Ascending aorta (tissue), 2 donors: ENCODE data around the gene IMPG2. TPM values are rescaled to one million over a fixed set of nuclear protein-coding genes. Genes with fewer than 3 reads are reported as not detected.

ENCODE experiments used
- DNase-seq, 2 donors: peaks; one replicate each; pipeline ENCODE4 v3.0.0-alpha.2; 2019; ENCODE audit warnings: low spot score in 2 of 2
- H3K27ac ChIP-seq, 2 donors: fragments of 200-600 bp; sonication (generic); one replicate each; pipeline ENCODE4 v1.5.1; 2016 to 2017; ENCODE audit warnings: mild to moderate bottlenecking in 1 of 2
- H3K27me3 ChIP-seq: fragments of 200-600 bp; sonication (generic); one replicate; pipeline ENCODE4 v1.5.1; 2017
- H3K36me3 ChIP-seq, 2 donors: fragments of 200-600 bp; sonication (generic); one replicate each; pipeline ENCODE4 v1.5.1; 2016
- H3K4me1 ChIP-seq, 2 donors: fragments of 200-600 bp; sonication (generic); one replicate each; pipeline ENCODE4 v1.5.1; 2016 to 2017; ENCODE audit warnings: mild to moderate bottlenecking in 1 of 2
- H3K4me3 ChIP-seq, 2 donors: fragments of 200-600 bp; sonication (generic); one replicate each; pipeline ENCODE4 v1.5.1; 2016 to 2017; ENCODE audit warnings: mild to moderate bottlenecking in 1 of 2
- H3K9me3 ChIP-seq, 2 donors: fragments of 200-600 bp; sonication (generic); one replicate each; pipeline ENCODE4 v1.5.1; 2016
- intact Hi-C: fragments of 100-400 bp; cut with DNase I; formaldehyde crosslinking; loops from one replicate; pipeline ENCODE4 v1.15.1; 2023
- total RNA-seq: library from RNA; depleted of rRNA; stranded (reverse); fragments of >200 nt; gene quantifications from one replicate; pipeline ENCODE4 v1.1.0, GENCODE V29; 2016
- TF ChIP-seq, protein P1 (sequence below), 3 experiments: fragments of 200-600 bp in 2 of 3; fragments of 450-650 bp in 1 of 3; sonication (generic) in 2 of 3; IDR thresholded peaks; one replicate each; pipeline ENCODE4 v1.5.1; 2016 to 2019; ENCODE audit warnings: antibody characterized with exemption in 3 of 3, mild to moderate bottlenecking in 1 of 3, moderate library complexity in 1 of 3

The IMPG2 gene
- total RNA-seq, 1 donor from 2014 or later, result 0.11 TPM

DNA sequence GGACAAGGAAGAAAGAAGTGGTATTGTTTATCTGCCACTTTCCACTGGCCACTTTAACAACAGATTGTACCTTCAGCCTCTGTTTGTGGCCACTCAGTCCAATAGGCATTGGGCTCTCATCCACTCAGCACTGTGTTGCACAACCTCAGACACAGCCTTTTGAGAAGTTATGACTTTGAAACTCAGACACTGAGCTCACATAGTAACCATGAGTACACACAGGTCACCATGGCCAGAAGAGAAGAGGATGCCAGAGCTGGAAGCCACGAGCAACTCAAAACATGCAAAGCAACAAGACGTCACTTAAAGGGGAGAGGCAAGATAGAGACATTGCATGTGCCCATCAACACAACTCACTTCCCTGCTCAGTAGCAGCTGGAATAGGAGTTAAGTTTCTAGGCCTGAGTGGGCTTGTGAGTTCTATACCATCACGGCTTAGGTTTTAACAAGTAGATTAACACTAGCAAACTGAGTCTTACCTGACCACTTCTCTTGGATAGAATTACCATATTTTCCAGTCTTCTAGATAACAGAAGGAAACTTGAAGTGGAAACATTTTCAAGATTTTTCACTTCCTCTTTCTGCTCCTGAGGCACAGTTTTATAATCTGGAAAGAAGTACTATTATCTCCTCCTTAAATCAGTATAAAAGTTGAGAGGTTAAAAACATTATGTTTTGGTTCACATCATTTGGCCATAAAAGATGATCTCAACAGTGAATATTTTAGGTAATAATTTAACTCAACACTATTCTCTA is 103.5 kb downstream of the IMPG2 start:
- H3K4me1 ChIP-seq, result peaks cover 0 to 3% of the 10 kb centered on the region in 2 donors
- no peak overlapping the region for H3K4me3 ChIP-seq
- H3K27ac ChIP-seq, result peak overlapping the region; percentile 5 to 43
- intact Hi-C loops, result no loop called here
- TF ChIP-seq, protein P1, sequence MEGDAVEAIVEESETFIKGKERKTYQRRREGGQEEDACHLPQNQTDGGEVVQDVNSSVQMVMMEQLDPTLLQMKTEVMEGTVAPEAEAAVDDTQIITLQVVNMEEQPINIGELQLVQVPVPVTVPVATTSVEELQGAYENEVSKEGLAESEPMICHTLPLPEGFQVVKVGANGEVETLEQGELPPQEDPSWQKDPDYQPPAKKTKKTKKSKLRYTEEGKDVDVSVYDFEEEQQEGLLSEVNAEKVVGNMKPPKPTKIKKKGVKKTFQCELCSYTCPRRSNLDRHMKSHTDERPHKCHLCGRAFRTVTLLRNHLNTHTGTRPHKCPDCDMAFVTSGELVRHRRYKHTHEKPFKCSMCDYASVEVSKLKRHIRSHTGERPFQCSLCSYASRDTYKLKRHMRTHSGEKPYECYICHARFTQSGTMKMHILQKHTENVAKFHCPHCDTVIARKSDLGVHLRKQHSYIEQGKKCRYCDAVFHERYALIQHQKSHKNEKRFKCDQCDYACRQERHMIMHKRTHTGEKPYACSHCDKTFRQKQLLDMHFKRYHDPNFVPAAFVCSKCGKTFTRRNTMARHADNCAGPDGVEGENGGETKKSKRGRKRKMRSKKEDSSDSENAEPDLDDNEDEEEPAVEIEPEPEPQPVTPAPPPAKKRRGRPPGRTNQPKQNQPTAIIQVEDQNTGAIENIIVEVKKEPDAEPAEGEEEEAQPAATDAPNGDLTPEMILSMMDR (IDR thresholded peaks at IDR 0.05), result no peak
- peak; percentile 33 to 85 for DNase-seq
- no peaks in the 10 kb centered on the region for H3K36me3 ChIP-seq
- peaks cover 0 to 5% of the 10 kb centered on the region in 2 donors for H3K9me3 ChIP-seq
- H3K27me3 ChIP-seq, result no peaks in the 10 kb centered on the region

DNA sequence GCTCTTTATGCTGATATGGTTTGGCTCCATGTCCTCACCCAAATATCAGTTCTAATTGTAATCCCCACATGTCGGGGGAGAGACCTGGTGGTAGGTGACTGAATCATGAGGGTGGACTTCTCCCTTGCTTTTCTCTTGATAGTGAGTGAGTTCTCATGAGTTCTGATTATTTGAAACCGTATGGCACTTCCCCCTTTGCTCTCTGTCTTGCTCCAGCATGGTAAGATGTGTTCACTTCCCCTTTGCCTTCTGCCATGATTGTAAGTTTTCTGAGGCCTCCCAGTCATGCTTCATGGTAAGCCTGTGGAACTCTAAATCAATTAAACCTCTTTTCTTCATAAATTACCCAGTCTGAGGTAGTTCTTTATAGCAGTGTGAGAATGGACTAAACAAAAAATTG is 107.6 kb downstream of the IMPG2 start:
- Histone ChIP-seq H3K27me3 (no peaks in the 10 kb centered on the region), H3K4me3 (no peak overlapping the region), H3K4me1 (peaks cover 0 to 3% of the 10 kb centered on the region in 2 donors), H3K9me3 (peaks cover 0 to 5% of the 10 kb centered on the region in 2 donors), H3K27ac (no peak overlapping the region), H3K36me3 (no peaks in the 10 kb centered on the region)
- DNase-seq, result no peak
- TF ChIP-seq, protein P1 (IDR thresholded peaks at IDR 0.05), result no peak
- intact Hi-C loops, result no loop called here

DNA sequence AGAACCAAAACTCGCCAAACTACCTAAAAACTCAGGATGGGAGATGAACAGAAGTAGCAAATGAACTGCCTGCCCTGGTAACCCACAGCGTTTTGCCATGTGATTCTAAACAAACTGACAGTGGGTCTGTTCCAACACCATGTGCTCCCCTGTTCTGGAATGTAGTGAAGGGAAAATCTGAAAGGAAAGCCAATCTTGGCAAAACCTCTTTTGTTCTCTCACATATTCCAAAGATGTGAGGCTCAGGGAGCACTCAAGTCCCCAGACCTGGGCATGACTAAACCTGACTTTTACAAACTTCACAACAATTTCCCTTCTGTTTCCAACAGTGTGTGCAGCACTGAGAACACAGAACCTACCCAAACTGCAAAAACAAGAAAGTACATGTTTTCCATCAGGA is 116.1 kb downstream of the IMPG2 start:
- no peak for DNase-seq
- intact Hi-C loops, result no loop called here
- Histone ChIP-seq H3K4me3 (no peak overlapping the region), H3K4me1 (no peaks in the 10 kb centered on the region), H3K36me3 (no peaks in the 10 kb centered on the region), H3K27ac (peak overlapping the region; percentile 17 to 40), H3K27me3 (no peaks in the 10 kb centered on the region), H3K9me3 (no peaks in the 10 kb centered on the region)
- TF ChIP-seq, protein P1 (IDR thresholded peaks at IDR 0.05), result no peak

DNA sequence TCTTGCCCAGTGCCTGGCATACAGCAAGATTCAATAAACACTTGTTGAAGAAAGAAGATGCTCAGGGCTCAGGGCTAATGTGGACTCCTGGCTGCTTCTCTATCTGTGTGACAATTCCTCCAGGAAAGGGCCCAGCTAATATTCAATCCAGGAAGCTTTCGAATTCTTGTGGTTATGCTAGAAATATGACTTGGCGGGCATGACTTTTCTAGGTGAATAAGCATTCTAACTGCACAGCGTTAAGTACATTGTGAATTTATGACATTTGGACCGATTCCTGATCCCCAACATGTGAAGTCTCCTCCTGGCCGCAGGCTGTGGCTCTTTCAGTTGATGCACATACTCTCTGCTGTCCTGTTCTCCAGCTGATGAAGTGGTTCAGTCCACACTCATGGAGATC is 117.0 kb downstream of the IMPG2 start:
- H3K27ac ChIP-seq, result no peak overlapping the region
- TF ChIP-seq, protein P1 (IDR thresholded peaks at IDR 0.05), result no peak
- H3K36me3 ChIP-seq, result no peaks in the 10 kb centered on the region
- no peaks in the 10 kb centered on the region for H3K27me3 ChIP-seq
- intact Hi-C loops, result no loop called here
- no peaks in the 10 kb centered on the region for H3K4me1 ChIP-seq
- H3K4me3 ChIP-seq, result no peak overlapping the region
- DNase-seq, result no peak
- no peaks in the 10 kb centered on the region for H3K9me3 ChIP-seq

DNA sequence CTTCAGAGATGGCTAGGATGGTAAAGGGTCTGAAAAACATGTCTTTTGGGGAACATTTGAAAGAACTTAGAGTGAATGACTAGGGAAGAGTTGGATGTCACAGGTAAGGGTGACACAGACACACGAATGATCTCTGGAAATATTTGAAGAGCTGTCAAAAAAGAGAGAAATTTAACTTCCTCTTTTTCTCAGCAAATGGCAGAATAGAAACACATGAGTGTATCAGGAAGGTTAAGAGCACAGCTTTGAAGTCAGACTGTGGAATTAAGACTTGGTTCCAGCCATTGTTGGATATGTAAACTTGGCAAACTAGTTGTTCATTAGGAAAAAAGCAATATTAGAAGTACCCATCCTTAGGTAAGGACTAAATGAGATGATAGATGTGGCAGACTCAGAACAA is 117.7 kb downstream of the IMPG2 start:
- no peaks in the 10 kb centered on the region for H3K4me1 ChIP-seq
- no peak overlapping the region for H3K27ac ChIP-seq
- H3K27me3 ChIP-seq, result no peaks in the 10 kb centered on the region
- no peak for DNase-seq
- H3K9me3 ChIP-seq, result no peaks in the 10 kb centered on the region
- H3K4me3 ChIP-seq, result no peak overlapping the region
- H3K36me3 ChIP-seq, result no peaks in the 10 kb centered on the region
- TF ChIP-seq, protein P1 (IDR thresholded peaks at IDR 0.05), result no peak
- intact Hi-C loops, result no loop called here
